HG03060 (cell line): ENCODE data around the gene MARVELD1.
"Not testable (repeated sequence)": the region's sequence is repeated elsewhere in the genome, so short reads cannot be mapped to it uniquely, and the experiment has no call there.

Experiments
- ATAC-seq: cut with Tn5 transposase; IDR thresholded peaks from one replicate; pipeline ENCODE4 v1.9.1; 2021; ENCODE audit warnings: low read depth, moderate number of reproducible peaks; ENCODE audit not compliant: unreplicated experiment

The MARVELD1 gene

DNA sequence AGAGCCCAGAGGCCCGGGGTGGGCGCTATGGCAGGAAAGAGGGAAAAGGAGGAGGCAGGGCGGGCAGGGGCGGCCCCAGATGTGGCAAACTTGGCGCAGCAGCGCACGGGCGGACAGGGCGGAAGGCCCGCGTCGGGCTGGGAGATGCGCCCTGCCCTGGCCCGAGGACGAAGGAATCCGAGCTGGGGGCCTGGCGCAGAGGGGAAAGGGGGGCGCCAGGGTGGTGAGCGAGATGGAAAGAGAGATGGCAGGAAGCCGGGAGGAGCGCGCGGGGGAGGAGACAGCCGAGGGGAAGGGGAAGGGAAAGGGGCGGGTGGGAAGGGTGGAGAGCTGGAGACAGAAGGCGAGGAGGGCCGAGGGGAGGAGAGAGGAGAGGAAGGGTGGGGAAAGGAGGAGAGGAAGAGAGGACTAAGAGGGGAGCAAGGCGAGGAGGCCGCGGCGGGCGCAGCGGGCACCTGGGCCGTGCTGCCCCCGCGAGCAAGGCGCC lies at the start of gene MARVELD1:
MARVELD1 (plus strand) TSS at position 392 of the 487 bp plus-strand sequence. CDS start 147 bp downstream, outside the sequence.
- no peak for ATAC-seq

DNA sequence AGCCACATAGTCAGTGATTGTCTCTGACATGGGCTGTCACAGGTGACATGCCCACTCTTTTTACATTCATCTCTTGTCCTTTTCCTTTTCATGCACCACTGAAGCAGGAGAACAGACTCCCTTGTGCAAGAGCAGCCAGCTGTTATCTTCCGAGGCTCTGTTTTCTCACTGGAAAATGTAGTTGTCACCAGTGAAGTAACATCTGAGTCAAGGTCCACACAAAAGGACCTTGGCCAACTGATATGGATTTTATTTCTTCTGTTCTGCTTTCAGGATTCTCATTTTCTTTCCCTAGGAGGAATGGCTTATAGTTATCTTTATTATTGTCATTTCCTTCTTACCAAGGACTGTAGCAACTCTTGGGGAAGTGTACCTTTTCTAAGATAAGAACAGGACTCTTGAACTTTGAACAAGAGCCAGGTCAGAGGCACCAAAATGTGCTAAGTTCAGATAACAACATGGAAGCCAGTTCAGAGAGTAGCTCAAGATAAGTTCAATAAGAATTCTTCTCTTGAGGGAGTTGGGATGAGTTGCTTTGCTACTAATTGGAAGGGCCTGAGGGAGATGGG lies 49.2 kb upstream of the MARVELD1 start:
- ATAC-seq: no peak

DNA sequence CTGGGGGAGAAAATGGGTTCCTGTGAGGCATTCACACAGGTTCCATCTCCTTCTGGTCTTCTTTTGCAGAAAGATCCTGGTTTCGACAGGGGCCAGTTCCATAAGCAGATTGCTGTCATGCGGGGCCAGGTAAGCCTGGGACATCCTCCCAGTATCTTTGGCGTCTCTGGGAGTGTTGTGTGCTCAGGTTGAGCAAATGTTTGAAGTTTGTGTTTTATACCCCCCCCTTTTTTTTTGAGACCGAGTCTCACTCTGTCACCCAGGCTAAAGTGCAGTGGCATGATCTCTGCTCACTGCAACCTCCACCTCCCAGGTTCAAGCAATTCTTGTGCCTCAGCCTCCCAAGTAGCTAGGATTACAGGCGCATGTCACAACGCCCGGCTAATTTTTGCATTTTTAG lies 46.5 kb upstream of the MARVELD1 start:
- no peak for ATAC-seq

DNA sequence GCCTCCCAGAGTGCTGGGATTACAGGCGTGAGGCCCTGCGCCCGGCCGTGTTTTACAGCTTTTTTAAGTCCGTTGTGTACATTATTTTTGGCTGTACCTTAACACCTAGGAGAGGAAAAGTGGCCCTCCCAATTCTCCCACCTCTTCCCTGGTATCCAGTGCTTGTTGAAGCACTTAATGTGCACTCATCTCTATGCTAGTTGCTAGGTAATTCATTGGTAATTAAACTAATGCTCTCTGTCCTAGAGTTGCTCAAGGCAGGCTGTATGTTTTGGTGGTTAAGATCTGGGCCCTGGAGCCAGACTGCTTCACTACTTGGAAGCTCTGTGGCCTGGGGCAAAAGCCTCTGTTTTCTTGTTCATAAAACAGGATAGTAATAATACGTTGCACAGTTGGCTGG lies 46.1 kb upstream of the MARVELD1 start:
- no peak for ATAC-seq

DNA sequence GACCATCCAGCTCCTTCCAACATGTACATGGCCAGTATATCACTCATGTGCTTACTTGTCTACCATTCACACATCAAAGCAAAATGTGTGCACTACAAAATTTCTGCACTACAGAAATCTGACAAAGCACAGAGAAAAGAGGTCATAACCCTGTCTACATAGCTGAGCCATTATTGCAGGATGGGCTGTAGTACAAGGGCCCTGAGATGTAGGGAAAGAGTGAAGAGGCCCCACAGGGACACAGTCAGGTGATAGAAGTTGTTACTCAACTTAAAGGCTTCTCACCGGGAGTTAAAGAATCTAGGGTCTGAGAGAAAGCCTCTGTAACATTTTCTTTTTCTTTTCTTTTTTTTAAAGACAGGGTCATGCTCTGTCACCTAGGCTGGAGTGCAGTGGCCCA lies 44.0 kb upstream of the MARVELD1 start:
- ATAC-seq: no peak

DNA sequence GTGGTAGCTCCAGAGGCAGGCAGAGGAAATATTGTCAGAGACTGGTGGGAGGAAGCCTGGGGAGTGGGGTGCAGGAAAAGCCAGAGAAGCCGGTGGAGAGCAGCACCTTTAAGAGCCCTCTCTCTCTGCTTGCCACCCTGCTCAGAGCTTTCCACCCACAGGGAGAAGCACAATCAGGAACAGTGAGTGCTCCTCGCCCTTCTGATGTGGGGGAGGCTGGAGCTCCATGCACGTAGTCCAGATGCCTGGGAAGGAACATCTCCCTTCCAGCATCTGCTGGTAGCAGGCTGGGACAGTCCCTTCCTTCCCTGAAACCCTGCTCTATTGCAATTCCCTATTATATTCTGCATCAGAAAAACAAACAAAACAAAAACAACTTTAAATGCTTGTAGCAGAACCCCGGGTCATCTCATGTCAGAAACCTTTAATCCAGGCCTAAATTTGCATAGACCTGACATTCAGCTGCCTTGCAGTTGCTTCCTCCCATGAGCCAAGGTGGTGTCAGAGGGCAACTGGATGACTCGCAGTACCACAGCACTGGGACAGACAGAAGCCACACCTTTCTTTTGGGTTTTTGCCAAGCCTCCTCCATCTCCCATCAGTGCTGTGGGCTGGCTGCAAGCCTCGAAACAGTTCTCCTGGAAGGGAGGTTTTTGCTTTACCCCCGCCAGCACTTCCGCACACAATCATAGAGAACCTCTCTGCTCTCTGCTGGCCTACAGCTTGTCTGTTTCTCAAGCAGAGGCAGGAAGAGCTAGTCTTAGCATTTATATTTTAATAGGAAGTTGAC lies 39.6 kb upstream of the MARVELD1 start:
- ATAC-seq: no peak

DNA sequence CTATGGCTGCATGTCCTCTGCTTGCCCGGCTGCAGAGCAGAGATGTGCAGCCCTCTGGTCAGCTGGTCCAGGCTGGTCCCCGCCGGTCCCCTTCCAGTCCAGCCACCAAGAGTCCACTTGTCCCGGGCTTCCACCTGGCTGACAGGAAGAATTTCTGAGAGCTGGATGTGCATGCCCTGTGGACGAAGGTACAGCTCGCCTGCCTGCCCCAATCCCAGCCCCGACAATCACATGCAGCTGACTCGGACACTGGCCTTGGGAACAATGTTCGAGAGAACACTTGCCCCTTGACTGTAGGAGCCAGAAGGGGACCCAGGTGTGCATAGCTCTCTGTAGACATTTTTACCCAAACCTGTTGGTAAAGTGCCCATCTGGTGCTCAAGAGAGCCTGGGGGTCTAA lies 38.3 kb upstream of the MARVELD1 start:
- ATAC-seq: no peak

DNA sequence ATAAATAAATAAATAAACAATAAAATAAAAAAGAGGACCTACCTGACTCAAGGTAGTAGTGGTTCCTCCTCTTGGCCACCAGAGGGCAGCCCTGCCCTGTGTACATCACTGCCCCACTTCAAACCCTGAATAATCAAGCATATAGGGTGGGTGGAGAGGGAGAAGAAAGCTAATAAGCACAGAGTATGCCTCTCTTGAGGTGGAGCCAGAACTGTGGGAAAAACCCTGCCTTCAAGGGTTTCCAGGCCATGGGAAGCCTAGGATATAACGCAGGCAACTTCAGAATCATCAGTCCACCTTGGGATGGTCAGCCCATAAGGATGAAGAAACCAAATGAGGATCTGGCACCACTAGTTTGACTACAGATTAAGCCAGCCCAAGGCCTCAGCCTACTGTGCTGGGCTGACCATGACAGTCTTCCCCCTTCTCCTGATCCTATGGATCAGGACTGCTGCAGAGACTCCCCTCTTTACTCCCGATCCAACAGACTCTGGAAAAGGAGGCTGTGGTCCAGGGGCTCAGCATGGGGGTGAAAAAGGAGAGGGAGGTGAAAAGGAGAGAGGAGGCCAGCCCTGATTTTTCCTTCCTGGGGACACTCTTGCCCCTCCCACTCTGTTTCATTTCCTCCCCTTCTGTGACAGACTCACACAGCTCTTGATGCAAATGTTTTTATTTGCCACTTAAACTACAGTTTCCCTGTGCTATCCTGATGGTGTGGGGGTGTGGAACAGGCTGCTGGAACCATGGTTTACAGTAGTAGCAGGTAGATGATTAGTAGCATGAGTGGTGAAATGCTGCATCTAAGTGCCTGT lies 36.6 kb upstream of the MARVELD1 start:
- no peak for ATAC-seq

DNA sequence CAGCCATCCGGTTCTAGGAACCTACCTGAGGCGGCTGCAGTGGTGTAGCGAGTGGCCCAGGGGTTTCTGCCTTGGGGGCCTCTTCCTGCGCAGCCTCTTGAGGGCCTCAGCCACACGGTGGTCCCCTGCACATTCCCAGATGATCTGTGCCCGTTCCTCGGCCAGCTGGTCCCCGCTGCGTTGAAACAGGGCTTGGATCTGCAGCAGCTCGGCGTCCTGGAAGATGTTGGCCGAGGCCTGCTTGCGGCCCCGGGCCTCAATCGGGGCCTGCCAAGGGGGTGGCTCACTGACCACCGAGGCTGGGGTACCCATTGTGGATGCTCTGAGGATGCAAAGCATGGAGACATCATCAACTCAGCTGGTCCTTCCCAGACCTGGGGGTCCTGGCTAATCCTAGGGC lies 33.9 kb upstream of the MARVELD1 start:
- ATAC-seq: no peak

DNA sequence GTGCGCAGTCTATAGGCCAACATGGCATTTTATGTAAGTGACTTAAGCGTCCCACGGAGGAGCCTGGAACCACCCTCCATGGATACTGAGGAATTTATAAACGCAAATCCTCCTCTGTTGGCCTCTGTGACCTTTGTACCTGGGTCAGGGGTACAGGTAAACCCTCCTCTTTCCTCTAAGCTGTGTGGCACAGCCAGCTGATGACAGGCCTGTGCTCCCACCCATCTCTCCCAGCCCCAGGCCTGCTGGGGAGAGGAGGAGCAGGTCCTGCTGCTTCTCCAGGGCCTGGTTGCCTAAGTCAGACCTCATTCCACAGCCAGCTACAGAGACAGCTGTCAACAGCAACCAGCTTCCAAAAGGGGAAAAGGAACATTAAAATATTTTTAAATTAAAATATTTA lies 31.5 kb upstream of the MARVELD1 start:
- no peak for ATAC-seq

DNA sequence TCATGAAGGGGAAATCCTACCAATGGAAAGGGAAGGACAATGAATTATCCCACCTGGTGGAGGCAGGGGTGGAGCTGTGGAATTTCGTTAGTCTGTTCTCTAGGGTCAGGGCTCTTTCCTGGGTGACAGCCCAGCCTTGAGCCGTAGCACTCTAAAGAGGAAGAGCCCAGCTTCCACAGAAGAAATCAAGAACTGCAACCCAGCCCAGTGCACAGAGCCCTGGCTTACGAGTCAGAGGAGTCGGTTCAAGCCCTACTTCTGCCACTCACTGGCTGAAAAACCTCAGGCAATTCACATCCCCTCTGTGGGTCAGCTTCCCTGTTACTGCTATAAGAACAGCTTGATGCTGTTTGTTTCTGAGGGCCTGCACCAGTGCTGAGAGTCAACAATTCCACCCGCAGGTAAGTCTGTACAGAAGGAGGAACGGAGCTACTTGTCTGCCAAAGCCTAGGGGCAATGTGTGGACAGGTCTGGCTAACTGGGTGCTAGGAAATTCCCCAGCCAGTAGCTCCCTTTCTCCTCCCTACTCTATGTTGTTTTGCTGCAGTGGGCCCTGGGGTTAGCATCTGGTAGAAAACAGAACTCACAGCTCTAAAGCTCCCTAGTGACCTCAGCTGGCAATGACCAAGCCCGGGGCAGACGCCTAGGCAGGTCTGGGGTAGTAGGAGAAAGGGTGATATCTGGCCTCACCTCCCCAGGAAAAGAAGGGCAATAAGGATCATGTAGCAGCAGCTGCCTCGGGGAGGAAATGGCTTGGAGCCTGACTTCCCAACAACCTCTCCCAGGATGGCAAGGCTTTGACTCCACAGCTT lies 29.8 kb upstream of the MARVELD1 start:
- no peak for ATAC-seq

DNA sequence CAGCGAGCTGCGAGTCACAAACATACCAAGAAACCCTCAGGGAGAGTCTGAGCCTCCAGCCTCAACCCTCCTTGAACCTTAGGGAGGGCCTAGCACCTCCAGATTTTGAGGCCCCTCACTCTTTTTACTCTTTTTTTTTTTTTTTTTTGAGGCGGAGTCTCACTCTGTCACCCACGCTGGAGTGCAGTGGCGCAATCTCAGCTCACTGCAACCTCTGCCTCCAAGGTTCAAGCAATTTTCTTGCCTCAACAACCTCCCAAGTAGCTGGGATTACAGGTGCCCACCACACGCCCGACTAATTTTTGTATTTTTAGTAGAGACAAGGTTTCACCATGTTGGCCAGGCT lies 29.2 kb upstream of the MARVELD1 start:
- ATAC-seq: not testable (repeated sequence)

DNA sequence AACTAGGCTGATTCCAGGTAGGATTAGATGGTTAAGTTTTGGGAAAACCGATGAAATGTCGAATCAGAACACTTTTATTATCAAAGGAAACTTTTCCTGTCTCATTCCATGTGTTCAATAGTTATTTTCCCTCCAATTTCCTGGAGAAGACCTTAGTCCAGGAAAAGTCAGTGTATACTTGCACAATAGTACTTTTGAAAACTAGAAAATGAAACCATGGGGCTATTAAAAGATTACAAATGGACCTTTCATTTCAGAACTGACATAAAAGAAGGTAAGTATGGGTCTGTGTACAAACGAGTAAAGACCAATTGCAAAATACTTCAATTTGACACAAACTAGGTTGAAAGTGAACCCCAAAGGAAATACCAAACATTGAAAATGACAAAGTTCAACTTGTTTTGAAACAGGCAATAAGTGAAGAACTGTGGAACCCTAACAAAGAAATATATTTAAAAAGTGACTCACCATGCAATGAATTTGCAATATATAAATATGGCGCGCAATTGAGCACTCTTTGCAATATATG lies 28.6 kb upstream of the MARVELD1 start:
- no peak for ATAC-seq

DNA sequence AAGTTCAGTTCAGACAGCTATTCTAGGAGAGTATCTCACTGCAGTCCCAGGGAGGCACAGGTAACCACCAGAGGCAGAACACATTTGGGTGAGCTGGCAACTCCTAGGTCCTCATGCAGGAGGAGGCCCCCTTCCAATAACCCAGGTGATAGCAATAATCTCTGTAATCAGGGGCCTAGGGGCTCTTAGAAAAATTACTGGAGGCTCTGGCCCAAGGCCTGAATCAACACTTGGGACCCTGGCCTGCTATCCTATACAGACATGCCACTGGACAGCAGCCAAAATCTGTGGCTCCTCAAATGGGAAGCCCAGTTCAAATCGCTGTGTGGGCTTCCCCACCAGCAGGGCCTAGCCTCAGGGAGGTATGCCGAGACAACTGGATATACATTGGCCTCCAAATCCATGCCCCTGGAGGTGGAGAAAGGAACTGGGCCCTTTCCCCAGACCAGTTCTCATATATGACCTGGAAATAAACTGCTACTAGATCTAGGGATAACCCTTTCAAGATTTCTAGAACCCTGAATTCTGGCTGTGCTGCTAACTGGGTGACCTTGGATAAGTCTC lies 28.1 kb upstream of the MARVELD1 start:
- no peak for ATAC-seq

DNA sequence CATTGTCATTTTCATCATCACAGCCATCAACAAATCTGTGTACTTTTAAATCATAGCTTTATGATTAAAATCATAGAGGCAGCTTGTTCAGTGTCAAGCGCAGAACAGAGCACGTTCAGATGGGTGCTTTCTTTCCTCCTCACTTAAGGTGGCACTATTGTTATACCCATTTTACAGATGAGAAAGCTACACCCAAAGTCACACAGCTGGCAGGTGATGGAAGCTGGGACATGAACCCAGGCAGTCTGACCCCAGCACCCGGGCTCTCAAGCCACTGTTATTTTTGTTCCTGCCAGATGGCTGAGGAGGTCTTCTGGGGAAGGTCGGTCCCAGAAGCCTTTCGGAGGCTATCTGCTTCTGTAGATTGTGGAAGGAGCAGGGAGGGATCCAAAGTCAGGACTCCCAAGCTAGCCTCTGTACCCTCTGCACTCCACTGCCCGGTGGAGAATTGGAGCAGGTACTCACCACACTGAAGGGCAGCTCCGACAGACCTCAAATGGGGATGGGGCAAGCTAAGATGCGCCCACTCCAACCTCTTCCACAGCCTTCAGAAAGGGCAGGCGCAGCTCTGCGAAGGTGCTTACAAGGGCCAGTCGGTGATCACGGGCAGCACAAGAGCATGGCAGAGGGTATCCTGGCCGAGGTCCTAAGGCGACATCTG lies 27.1 kb upstream of the MARVELD1 start:
- ATAC-seq: no peak

DNA sequence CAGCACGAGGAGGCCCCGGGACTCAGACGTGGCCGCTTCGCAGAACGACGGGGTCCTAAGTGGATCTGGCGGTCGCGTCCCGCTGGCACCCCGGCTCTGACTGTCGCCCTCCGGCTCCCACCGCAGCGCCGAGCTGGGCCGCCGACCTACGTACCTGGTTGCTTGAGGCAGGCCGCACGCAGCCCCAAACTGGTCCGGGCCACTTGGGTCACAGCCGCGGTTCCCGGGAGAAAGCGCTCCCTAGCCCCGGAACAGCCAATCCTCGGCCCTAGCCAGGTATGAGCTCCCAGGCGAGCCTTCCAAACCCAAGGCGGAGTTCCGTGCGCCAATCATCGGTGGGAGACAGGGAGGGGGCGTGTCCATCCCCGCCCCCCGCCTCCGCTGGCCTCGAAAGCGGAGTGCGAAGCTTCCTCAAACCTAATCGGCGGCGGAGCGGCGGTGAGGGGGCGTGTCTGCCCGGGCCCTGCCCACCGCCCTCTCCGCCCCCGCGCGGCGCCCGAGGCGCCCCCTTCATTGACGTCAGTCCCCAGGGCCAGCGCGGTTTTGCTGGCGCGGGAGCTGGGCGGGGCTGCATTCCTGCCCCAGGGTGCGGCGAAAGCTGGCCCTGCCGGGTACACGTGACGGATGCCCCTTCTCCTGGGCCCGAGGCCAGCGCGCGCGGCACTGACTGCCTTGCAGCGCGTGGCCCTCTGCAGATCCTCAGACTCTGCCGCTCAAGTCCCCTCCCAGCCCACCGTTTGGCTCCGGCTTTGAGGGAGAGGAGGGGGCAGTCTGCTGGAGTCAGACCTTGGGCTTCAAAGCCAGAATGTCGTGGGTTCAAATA lies 26.4 kb upstream of the MARVELD1 start, which contains the start of gene AVPI1:
AVPI1 (minus strand) TSS at position 280 of the 823 bp plus-strand sequence. CDS start 7,336 bp downstream, outside the sequence.
- peak; percentile 95 for ATAC-seq

DNA sequence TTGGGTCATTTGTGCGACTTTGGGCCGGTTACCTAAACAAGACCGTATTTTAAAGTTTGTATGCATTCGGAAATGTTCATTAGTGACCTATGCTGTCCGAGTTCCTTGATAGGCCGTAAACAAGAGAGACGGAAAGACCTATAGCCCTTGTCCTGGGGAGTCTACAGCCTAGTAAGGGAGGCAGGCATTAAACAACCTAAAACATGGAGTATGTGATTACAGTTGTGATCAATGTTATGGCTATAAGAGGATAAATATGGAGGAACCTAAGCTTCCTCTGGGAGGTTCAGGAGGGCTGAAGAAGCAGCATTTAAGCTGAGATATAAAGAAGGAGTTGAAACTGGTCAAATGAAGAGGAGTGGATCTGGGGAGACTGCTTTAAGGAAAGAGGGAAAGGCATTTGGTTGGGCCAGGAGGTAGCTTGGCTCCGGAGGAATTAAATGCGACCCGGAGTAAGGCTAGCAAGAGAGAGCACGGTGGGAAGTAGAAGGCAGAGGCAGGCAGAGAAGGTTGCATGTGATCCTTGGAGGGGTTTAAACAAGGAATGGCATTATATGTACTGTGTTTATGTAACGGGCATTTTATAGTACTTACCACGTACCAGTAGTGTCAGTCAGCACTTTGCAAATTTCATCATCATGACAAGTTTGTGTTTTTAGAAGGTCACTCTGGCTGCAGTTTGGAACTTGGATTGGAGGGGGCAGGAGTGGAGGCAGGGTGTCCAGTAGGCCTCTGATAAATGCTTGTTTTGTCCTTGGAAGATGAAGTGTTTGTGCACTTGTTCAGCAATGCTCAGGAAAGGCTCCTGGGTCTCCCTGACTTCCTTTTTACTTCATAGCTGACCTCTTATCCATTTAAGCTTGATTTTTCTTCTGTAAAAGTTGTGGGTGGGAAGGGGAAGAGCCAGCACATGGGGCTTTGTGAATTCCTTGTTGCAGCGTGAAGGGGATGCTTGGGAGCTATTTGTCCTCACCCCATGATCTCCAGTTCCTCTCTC lies 25.4 kb upstream of the MARVELD1 start:
- no peak for ATAC-seq
